CD14-positive monocyte (primary cell): ENCODE data around the gene AQP3. TPM values are rescaled to one million over a fixed set of nuclear protein-coding genes. Genes with fewer than 3 reads are reported as not detected.
A peak's percentile ranks its signal among the peaks of the same experiment; 100 is the strongest.

Experiments
- DNase-seq, 3 donors: peaks; one replicate each; pipeline ENCODE4 v3.0.0-alpha.2; 2011 to 2022
- H2AFZ ChIP-seq: 2 replicates; pipeline ENCODE4 v1.6.0; 2012; ENCODE audit warnings: mild to moderate bottlenecking, low read depth, low read length, inconsistent platforms; ENCODE audit not compliant: insufficient read depth, poor library complexity, severe bottlenecking
- H3K27ac ChIP-seq, 2 donors: 1 replicate in 1 of 2; 2 replicates in 1 of 2; pipeline ENCODE4 v1.5.1; 2012 to 2013; ENCODE audit warnings: low read length in 2 of 2, control low read depth in 1 of 2, inconsistent platforms in 1 of 2, low read depth in 1 of 2, mild to moderate bottlenecking in 1 of 2
- H3K27me3 ChIP-seq, 2 donors: one replicate each; pipeline versions ENCODE4 v1.6.0 to v1.6.1; 2011 to 2013; ENCODE audit warnings: low read length in 2 of 2; ENCODE audit not compliant: control insufficient read depth in 2 of 2, insufficient read depth in 2 of 2
- H3K36me3 ChIP-seq, 2 donors: replicated peaks in 1 of 2; 1 replicate in 1 of 2; 2 replicates in 1 of 2; pipeline versions ENCODE4 v1.5.1 to v1.6.1; 2012 to 2013; ENCODE audit warnings: low read length in 2 of 2, control low read depth in 1 of 2, inconsistent platforms in 1 of 2, mild to moderate bottlenecking in 1 of 2; ENCODE audit not compliant: insufficient read depth in 2 of 2, control insufficient read depth in 1 of 2
- H3K4me1 ChIP-seq, 2 donors: 1 replicate in 1 of 2; 2 replicates in 1 of 2; pipeline versions ENCODE4 v1.5.1 to v1.6.1; 2012 to 2013; ENCODE audit warnings: low read length in 2 of 2, control low read depth in 1 of 2, inconsistent platforms in 1 of 2, mild to moderate bottlenecking in 1 of 2, moderate library complexity in 1 of 2; ENCODE audit not compliant: insufficient read depth in 2 of 2, control insufficient read depth in 1 of 2
- H3K4me2 ChIP-seq: replicated peaks from 2 replicates; pipeline ENCODE3; 2012; ENCODE audit warnings: low read length, moderate library complexity, mild to moderate bottlenecking; ENCODE audit not compliant: poor library complexity, severe bottlenecking; ENCODE audit errors: extremely low read depth
- H3K4me3 ChIP-seq, 3 experiments: fragments of 200-600 bp in 1 of 3; sonication (generic) in 1 of 3; replicated peaks in 1 of 3; 1 replicate in 2 of 3; 2 replicates in 1 of 3; pipeline ENCODE4 v1.5.1; 2011 to 2013; ENCODE audit warnings: low read length in 3 of 3, mild to moderate bottlenecking in 3 of 3, control low read depth in 2 of 3, low read depth in 2 of 3, inconsistent platforms in 1 of 3, moderate library complexity in 1 of 3
- H3K79me2 ChIP-seq: 2 replicates; pipeline ENCODE4 v1.6.0; 2012; ENCODE audit warnings: mild to moderate bottlenecking, control low read depth, inconsistent platforms, low read length, moderate library complexity; ENCODE audit not compliant: insufficient read depth
- H3K9ac ChIP-seq: 2 replicates; pipeline ENCODE4 v1.6.0; 2017; ENCODE audit warnings: low read length, mild to moderate bottlenecking; ENCODE audit not compliant: insufficient read depth, poor library complexity, severe bottlenecking
- H3K9me3 ChIP-seq, 2 donors: replicated peaks in 1 of 2; 1 replicate in 1 of 2; 2 replicates in 1 of 2; pipeline versions ENCODE4 v1.5.1 to v1.6.1; 2012 to 2013; ENCODE audit warnings: low read length in 2 of 2, control low read depth in 1 of 2; ENCODE audit not compliant: control insufficient read depth in 1 of 2, insufficient read depth in 1 of 2
- H4K20me1 ChIP-seq: 2 replicates; pipeline ENCODE4 v1.6.0; 2012; ENCODE audit warnings: mild to moderate bottlenecking, low read length, control low read depth, moderate library complexity; ENCODE audit not compliant: insufficient read depth
- H3K27ac Mint-ChIP-seq, 7 donors: one replicate each; pipeline ENCODE4 v1.8.0; 2020; ENCODE audit warnings: mild to moderate bottlenecking in 7 of 7, mixed read lengths in 7 of 7, moderate library complexity in 6 of 7, inconsistent platforms in 2 of 7
- H3K27me3 Mint-ChIP-seq, 3 donors: one replicate each; pipeline ENCODE4 v1.8.0; 2021 to 2022; ENCODE audit warnings: low read depth in 3 of 3, mild to moderate bottlenecking in 3 of 3, mixed read lengths in 3 of 3, moderate library complexity in 3 of 3, inconsistent platforms in 1 of 3
- H3K36me3 Mint-ChIP-seq, 2 donors: one replicate each; pipeline ENCODE4 v1.8.0; 2020; ENCODE audit warnings: mixed read lengths in 2 of 2, inconsistent platforms in 1 of 2, mild to moderate bottlenecking in 1 of 2
- H3K4me1 Mint-ChIP-seq: one replicate; pipeline ENCODE4 v1.8.0; 2020; ENCODE audit warnings: mild to moderate bottlenecking, mixed read lengths
- H3K4me3 Mint-ChIP-seq, 2 donors: one replicate each; pipeline ENCODE4 v1.8.0; 2020; ENCODE audit warnings: mild to moderate bottlenecking in 2 of 2, mixed read lengths in 2 of 2, moderate library complexity in 1 of 2
- H3K9me3 Mint-ChIP-seq, 7 donors: one replicate each; pipeline ENCODE4 v1.8.0; 2020 to 2022; ENCODE audit warnings: mixed read lengths in 7 of 7, mild to moderate bottlenecking in 6 of 7, moderate library complexity in 6 of 7, inconsistent platforms in 2 of 7
- WGBS: methylation state at CpG from one replicate; pipeline ENCODE4 v1.1.5; 2013; ENCODE audit warnings: missing lambda C conversion rate; ENCODE audit not compliant: insufficient coverage; 5-methylcytosine and 5-hydroxymethylcytosine counted together
- intact Hi-C, 2 donors: fragments of 100-400 bp; cut with micrococcal nuclease; formaldehyde crosslinking; loops; one replicate each; pipeline versions ENCODE4 v1.15.0 to v1.15.1; 2023
- polyA plus RNA-seq, 3 donors: library from polyadenylated mRNA; depleted of rRNA in 1 of 3; unstranded in 2 of 3; stranded (reverse) in 1 of 3; fragments of 300-500 nt in 2 of 3; fragments of >200 nt in 1 of 3; fragmentation: Illumina TruSeq in 2 of 3; gene quantifications; 1 replicate in 2 of 3; 2 replicates in 1 of 3; pipeline ENCODE4 v1.2.3, GENCODE V29; 2012 to 2021
- TF ChIP-seq, protein P1 (sequence below): fragments of 200-600 bp; IDR thresholded peaks from one replicate; pipeline ENCODE4 v1.8.0; 2022; ENCODE audit warnings: antibody characterized with exemption, mild to moderate bottlenecking

The AQP3 gene
- polyA plus RNA-seq, 3 donors, result 0.39 to 0.70 (median 0.63) TPM

DNA sequence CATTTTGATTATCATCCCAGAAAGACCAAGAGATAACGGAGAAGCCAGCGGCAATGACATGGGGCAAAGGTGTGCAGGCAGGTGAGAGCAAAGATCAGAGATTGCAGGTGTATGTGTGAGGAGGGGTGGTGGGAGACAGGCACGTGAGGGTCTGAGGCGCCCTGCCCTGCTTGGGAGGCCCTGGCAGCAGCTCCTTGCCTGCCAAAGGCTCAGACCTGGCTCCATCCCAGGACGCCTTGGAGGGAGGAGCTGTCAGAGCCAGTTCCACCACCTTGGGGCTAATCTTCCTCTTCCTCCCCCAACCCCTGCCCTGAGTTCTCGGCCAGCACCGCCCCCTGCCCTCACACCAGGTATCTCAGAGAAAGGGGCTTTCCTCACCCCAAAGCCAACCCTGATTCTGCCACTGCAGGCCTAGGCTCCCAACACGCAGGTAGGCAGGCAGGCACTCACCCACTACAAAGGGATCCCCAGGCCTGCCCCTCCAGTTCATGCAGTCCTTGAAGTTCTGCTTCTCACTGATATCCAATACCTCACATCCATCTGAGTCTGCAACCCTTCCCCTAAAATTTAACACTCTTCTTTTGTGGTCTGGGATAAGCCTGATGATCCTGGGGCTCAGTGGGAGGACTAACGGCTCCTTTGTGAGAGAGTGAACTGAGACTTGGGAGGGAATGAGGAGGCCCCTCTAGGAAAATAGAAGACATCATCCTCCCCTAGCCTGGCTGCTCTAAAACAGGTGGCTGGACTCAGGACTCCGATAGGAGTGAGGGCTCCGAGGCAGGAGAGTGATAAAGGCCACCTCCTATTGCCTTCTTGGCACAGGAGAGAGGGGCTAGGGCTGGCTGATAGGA lies 1.8 kb downstream of the AQP3 start:
- Histone ChIP-seq H3K27ac (no peak overlapping the region), H3K9me3 (no peaks in the 10 kb centered on the region), H3K9ac (no peak overlapping the region), H3K4me2 (no peak overlapping the region), H2AFZ (no peak overlapping the region), H4K20me1 (no peaks in the 10 kb centered on the region), H3K36me3 (no peaks in the 10 kb centered on the region), H3K4me3 (no peak overlapping the region), H3K27me3 (peaks cover 3 to 13% of the 10 kb centered on the region in 2 donors), H3K4me1 (peaks cover 11 to 16% of the 10 kb centered on the region in 2 donors), H3K79me2 (no peaks in the 10 kb centered on the region)
- WGBS, result 92% methylated on average over 6 of the region's 11 CpGs
- peaks cover 16% of the 10 kb centered on the region for H3K4me1 Mint-ChIP-seq
- H3K36me3 Mint-ChIP-seq, result no peaks in the 10 kb centered on the region
- H3K27me3 Mint-ChIP-seq, result peaks cover 20 to 31% (median 20%) of the 10 kb centered on the region in 3 donors
- peak overlapping the region in 1 of 7 donors; percentile 65 for H3K27ac Mint-ChIP-seq
- DNase-seq, result no peak
- peaks cover 0 to 5% (median 0%) of the 10 kb centered on the region in 7 donors for H3K9me3 Mint-ChIP-seq
- no peak overlapping the region for H3K4me3 Mint-ChIP-seq
- intact Hi-C loops, result no loop called here
- TF ChIP-seq, protein P1, sequence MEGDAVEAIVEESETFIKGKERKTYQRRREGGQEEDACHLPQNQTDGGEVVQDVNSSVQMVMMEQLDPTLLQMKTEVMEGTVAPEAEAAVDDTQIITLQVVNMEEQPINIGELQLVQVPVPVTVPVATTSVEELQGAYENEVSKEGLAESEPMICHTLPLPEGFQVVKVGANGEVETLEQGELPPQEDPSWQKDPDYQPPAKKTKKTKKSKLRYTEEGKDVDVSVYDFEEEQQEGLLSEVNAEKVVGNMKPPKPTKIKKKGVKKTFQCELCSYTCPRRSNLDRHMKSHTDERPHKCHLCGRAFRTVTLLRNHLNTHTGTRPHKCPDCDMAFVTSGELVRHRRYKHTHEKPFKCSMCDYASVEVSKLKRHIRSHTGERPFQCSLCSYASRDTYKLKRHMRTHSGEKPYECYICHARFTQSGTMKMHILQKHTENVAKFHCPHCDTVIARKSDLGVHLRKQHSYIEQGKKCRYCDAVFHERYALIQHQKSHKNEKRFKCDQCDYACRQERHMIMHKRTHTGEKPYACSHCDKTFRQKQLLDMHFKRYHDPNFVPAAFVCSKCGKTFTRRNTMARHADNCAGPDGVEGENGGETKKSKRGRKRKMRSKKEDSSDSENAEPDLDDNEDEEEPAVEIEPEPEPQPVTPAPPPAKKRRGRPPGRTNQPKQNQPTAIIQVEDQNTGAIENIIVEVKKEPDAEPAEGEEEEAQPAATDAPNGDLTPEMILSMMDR, result no peak

DNA sequence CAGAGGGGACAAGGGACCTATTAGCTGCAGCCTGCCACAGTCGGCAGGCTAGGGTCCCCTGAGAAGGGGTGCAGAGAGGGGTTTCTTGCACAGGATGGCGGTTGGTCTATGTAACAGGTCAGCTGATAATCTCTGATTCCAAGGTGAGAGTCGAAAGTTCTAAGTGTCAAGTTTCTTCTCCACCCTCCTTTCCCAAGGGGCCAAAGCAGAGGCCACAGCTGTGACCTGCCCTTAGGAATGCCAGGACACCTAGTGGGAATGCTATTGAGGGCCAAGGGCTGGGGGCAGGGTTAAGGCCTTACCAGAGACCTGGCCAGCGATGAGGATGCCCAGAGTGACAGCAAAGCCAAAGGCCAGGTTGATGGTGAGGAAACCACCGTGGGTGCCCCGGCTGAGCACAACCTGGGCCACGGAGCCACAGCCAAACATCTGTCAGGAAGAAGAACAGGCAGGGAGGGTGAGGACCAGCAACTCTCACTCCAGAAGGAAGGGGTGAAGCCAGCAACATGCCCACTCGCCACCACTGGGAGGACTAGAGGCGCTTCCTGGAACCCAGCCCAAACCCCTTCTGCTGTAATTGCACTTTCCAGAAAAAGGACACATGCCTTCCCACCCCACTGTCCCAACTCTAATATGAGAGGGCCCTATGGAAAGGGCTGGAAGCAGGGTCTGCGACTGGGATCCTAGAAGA lies 3.8 kb downstream of the AQP3 start:
- Histone ChIP-seq H3K9ac (no peak overlapping the region), H3K27ac (no peak overlapping the region), H3K9me3 (no peaks in the 10 kb centered on the region), H3K4me1 (peaks cover 11 to 16% of the 10 kb centered on the region in 2 donors), H3K27me3 (peaks cover 3 to 13% of the 10 kb centered on the region in 2 donors), H3K4me2 (no peak overlapping the region), H2AFZ (no peak overlapping the region), H3K4me3 (no peak overlapping the region), H3K79me2 (no peaks in the 10 kb centered on the region), H4K20me1 (no peaks in the 10 kb centered on the region), H3K36me3 (no peaks in the 10 kb centered on the region)
- Mint-ChIP-seq H3K27ac (no peak overlapping the region), H3K27me3 (peaks cover 17 to 29% (median 18%) of the 10 kb centered on the region in 3 donors), H3K36me3 (no peaks in the 10 kb centered on the region), H3K4me3 (no peak overlapping the region), H3K4me1 (peaks cover 16% of the 10 kb centered on the region), H3K9me3 (peaks cover 0 to 5% (median 0%) of the 10 kb centered on the region in 7 donors)
- intact Hi-C loops, result no loop called here
- WGBS, result 58% methylated on average over 5 of the region's 10 CpGs
- no peak for DNase-seq
- TF ChIP-seq, protein P1, result no peak
